Fibroblast of skin of abdomen (primary cell): Measurements from ENCODE around the gene ACAP3. TPM values are rescaled to one million over a fixed set of nuclear protein-coding genes. Genes with fewer than 3 reads are reported as not detected.

Experiments used
- DNase-seq: peaks from one replicate; pipeline ENCODE4 v3.0.0-alpha.2; 2013
- polyA plus RNA-seq, 2 experiments: library from polyadenylated mRNA; unstranded; fragments of 120-200 nt; gene quantifications; one replicate each; pipeline ENCODE4 v1.2.1, GENCODE V29; 2013; ENCODE audit not compliant: insufficient read length in 2 of 2

ACAP3 gene, protein sequence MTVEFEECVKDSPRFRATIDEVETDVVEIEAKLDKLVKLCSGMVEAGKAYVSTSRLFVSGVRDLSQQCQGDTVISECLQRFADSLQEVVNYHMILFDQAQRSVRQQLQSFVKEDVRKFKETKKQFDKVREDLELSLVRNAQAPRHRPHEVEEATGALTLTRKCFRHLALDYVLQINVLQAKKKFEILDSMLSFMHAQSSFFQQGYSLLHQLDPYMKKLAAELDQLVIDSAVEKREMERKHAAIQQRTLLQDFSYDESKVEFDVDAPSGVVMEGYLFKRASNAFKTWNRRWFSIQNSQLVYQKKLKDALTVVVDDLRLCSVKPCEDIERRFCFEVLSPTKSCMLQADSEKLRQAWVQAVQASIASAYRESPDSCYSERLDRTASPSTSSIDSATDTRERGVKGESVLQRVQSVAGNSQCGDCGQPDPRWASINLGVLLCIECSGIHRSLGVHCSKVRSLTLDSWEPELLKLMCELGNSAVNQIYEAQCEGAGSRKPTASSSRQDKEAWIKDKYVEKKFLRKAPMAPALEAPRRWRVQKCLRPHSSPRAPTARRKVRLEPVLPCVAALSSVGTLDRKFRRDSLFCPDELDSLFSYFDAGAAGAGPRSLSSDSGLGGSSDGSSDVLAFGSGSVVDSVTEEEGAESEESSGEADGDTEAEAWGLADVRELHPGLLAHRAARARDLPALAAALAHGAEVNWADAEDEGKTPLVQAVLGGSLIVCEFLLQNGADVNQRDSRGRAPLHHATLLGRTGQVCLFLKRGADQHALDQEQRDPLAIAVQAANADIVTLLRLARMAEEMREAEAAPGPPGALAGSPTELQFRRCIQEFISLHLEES
- polyA plus RNA-seq (2013, experiment 1 of 2; ENCODE audit: insufficient read length) = 32.5 TPM
- polyA plus RNA-seq (2013, experiment 2 of 2; ENCODE audit: insufficient read length) = 34.3 TPM

DNA sequence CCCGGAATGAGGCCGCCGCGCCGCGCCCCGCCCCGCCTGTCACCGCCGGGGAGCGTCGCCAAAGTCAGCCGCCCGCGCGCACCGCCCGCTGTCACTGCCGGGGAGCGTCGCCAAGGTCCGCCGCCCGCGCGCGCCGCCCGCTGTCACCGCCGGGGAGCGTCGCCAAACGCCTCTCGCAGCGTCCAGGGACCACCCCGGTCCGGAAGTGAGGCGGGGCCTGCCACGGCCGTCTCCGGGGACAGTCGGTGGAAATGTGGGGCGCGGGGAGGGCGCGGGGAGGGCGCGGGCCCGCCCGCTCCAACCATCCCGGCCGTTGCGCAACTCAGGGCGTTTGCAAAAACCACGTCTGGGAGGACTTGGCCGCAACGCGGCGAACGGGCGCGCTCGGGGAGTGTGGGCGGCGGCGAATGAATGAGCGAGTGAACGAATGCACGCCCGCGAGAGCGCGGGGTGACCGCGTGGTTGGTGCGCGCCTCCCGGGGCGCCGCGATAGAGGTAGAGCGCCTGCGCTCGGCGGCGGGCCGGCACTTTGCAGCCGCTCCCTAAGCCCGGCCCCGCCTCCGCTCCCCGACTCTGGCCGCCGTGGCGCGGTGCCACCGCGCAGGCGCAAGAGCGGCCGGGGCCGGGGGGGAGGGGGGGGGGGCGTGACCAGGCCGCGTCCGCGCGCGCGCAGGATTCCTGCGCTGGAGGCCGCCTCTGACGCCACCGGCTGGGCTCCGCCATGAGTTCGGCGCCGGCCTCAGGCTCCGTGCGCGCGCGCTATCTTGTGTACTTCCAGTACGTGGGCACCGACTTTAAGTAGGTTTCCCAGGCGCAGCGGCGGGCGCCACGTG is at the start of gene ACAP3, which contains the start of gene PUSL1:
ACAP3 (minus strand) TSS at position 8 of the 833 bp plus-strand sequence. CDS start 115 bp downstream, outside the sequence.
PUSL1 (plus strand) TSS at position 675 of the 833 bp plus-strand sequence; CDS start at position 722, 47 bp downstream.
- peak; percentile 93 for DNase-seq

- no peak for DNase-seq
Measured at GRCh38 chr1:1356796-1357401, 49.2 kb upstream of the ACAP3 start.

- DNase-seq = no peak
Measured at GRCh38 chr1:1356166-1356795, 48.6 kb upstream of the ACAP3 start.

DNA sequence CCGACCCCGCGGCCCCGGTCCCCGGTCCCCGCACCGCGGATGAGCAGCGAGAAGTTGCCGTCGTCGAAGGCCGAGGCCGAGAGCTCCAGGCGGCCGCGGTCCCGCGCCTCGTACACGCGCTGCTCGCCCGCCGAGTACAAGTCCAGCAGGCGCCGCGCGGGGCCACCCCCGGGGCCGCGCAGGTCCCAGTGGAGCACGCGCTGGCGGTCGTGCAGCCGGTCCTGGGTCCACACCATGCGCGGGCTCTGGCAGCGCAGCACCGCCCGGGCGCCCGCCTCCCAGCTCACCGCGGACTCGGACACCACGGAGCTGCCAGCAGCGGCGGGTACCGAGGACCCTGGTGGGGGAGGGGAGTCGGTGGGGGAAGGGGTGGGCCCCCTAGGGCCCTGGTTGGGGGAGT is 47.7 kb upstream of the ACAP3 start:
- DNase-seq = peak; percentile 47

DNA sequence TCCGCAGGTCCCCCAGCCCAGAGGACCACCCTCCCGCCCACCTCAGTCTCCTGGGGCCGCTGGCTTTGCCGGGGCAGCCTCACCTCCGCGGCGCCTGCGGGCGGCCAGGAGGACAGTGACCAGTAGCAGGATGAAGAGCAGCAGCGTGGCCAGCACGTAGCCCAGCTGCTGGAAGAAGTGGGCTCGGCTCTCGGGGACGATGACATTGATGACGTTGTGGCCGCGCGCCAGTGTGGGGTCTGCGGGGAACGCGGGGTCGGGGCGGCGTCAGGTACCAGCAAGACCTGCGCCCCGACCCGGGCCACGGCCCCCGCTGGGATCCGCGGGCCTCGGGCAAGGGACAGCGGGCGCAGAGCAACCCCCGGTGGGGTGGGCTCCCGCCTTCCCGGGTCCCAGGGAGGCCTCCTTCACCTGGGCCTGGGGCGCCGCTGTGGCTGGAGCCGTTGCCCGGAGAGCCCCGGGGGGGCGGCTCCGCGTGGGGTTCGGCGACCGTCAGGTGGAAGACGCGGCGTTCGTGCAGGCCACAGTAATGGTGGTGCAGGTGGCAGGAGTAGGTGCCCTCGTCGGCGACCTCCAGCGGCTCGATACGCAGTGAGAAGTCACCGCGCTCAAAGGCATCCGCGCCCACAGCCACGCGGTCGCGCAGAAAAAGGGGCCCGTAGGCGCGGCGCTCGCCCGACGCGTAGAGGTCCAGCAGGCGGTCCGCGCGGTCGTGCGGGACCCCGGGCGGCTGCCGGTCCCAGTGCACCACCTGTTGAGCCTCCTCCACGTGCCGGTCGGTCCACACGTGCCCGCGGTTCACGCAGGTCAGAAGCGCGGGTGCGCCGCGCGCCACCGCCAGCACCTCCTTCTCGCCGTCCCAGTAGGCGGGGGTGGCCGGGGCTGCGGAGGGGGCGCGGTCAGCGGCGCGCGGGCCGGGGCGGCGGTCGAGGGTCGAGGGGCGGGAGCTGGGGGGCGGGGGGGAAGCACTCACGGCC is 46.8 kb upstream of the ACAP3 start:
- no peak for DNase-seq

GRCh38 chr1:1353389-1354151 is 45.8 kb upstream of the ACAP3 start:
- DNase-seq = no peak

GRCh38 chr1:1352786-1353388 is 45.2 kb upstream of the ACAP3 start:
- no peak for DNase-seq

- peak; percentile 41 for DNase-seq
Measured at GRCh38 chr1:1351511-1352427, 44.0 kb upstream of the ACAP3 start.

GRCh38 chr1:1349256-1350012 is 41.7 kb upstream of the ACAP3 start, which contains the start of gene DVL1:
Gene DVL1, minus strand, starts transcription at chr1:1349418. Its CDS starts 353 bp downstream, at chr1:1349065.
- peak; percentile 79 for DNase-seq

DNA sequence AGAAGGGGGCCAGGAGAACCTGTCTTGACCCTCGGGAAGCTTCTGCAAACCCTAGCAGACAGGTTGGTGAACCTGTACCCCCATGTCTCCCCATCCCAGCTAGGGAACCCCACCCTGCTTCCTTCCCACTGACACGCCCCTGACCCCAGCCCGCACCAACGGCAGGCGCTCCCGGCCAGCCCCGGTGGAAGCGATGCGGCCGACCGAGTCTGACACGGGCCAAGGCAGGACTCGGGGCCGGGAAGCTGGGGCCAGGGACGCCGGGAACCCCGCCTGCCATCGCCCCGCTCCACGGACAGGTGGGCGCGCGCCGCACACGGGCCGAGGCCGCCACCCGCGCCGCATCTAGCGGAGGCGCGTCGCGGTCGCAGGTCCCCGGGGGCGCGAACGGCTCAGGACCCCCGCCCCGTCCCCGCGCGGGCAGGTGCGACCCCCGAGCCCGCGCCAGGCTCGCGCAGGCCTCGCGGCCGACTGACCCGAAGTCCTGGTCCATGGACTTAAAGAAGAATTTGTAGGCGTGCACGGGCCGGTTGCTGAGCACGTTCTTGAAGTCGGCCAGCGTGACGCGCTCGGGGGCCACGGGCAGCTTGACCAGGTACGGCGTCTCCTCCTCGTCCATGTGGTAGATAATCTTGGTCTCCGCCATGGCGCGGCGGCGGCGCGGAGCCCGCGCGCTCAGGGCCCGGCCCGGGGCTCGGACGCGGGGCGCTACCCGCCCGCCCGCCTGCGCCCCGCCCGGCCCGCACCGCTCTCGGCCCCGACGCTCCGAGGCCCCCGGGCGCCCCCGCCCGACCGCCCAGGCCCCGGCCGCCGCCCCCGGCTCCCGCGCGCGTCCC is 40.9 kb upstream of the ACAP3 start:
- DNase-seq = no peak

GRCh38 chr1:1347663-1348419 is 40.1 kb upstream of the ACAP3 start:
- no peak for DNase-seq

DNA sequence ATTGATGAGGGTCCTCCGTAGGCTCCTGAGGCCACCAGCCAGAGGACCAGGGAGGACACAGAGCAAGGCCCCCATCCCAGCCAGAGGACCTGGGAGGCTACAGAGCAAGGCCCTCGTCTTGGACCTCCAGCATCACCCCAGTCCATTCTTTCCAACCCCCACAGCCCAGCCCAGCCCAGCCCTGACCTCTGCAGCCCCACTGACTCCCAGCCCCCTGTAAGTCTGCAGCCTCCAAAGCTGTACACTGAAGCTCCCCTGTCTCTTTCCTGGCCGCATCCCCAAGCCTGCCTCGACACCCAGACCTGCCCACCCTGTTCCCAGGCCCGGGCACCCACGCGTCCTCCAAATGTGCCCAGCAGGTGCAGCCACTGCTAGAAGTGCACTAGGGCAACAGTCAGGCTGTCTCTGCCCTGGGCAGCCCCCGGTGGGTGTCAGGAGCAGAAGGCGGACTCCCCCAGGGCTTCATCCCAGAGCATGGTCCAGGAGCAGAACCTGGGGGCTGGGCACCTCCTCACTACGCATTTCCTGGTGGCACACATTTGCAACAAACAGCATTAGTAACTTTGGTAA is 39.4 kb upstream of the ACAP3 start:
- DNase-seq = no peak

- no peak for DNase-seq
Measured at GRCh38 chr1:1346501-1346890, 38.8 kb upstream of the ACAP3 start.

- DNase-seq = no peak
Measured at GRCh38 chr1:1345860-1346500, 38.2 kb upstream of the ACAP3 start.
